HG03378 (cell line): ENCODE results near the gene ARL8A.
"Not testable (repeated sequence)": the region's sequence is repeated elsewhere in the genome, so short reads cannot be mapped to it uniquely, and the experiment has no call there.

Source experiments
- ATAC-seq: cut with Tn5 transposase; IDR thresholded peaks from one replicate; pipeline ENCODE4 v1.9.1; 2021; ENCODE audit warnings: mild to moderate bottlenecking, moderate library complexity; ENCODE audit not compliant: unreplicated experiment

ARL8A gene

DNA sequence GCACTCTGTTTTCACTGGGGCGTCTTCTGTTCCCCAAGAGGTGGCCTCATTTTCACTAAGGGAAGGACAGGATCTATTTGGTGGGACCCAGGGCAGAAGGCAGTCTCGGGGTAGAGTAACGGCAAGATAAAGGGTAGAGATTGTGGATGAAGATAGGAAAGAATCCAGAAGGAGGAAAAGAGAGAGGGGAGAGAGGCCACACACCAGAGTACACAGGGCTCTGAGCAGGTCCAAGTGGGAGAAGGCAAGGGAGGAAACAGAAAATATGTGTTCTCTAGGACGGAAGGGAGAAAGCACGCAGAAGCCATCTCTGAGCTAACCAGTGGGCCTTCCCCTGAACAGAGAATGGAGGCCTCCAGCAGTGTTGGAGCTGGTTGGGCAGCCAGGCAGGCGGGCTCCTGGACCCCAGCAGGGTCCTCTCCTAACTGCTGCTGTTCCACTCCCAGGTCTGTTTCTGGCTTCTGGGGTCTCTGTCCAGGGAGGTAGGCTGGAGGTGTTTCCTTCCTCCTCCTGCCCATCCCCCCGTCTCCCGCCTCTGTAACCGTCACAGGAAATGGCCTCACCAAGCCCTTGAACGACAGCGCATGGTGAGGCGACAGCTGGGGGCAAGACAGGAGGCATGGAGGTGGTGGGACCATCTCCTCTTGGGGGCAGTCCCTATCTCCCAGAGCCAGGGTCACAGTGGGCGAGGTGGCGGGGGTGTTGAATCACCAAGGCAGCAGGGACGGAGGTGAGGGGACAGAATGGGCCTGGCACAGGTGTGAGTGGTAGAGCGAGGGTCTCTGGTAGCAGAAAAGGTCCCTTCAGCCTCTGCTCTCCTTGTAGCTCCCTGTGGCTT lies 15.2 kb upstream of the ARL8A start:
- no peak for ATAC-seq

DNA sequence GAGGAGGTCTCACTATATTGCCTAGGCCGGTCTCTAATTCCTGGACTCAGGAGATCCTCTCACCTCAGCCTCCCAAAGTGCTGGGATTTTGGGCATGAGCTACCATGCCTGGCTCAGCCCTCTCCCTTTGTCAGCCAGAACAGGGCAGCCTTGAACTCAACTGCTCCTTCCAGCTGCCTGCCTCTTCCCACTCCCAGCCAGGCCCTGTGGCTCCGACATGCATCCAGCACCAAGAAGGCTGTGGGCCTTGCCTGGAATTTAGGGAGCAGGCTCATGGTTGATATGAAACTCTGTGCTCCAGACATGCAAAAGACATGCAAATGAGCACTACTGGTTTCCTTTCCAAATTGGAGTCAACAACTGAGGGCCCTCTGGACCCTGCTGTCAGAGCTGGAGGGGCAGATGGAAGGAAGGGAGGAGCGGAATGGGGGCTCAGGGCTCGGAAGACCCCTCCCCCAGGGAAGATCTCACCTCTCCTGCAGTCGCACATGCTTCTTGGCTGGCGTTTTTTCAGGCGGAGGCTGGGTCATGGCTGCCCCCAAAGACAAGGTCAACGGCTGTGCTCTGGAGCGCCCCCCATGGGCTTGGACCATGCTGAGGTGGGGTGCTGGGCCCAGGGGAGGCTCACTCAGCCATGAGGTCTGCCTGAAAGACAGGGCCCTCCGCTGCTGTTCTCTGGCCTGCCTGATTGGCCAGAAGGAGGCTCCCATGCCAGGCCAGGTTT lies 14.4 kb upstream of the ARL8A start:
- no peak for ATAC-seq

GRCh38 chr1:202157945-202158344 lies 13.4 kb upstream of the ARL8A start:
- ATAC-seq: no peak

- ATAC-seq: no peak
Observed at GRCh38 chr1:202156590-202156989, 12.1 kb upstream of the ARL8A start.

DNA sequence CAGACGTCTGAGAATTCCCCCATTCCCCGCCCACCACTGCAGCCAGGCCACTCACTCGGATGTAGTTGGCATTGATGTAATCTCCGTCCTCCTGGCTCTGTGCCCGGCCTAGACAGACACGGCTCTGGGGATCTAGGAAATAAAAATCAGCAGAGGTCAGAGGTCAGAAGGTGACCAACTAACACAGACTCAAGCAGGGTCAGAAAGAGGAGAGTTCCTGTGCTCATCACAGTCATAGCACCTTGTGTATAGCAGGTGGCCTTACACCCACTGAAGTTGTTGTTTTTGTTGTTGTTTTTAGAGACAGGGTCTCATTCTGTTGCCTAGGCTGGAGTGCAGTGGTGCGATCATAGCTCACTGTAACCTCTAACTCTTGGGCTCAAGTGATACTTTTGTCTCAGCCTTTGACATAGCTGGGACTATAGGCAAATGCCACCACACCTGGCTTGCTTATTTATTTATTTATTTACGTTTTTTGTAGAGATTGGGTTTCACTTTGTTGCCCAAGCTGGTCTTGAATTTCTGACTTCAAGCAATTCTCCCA lies 11.0 kb upstream of the ARL8A start:
- ATAC-seq: no peak

- no peak for ATAC-seq
Observed at GRCh38 chr1:202154766-202155477, 10.4 kb upstream of the ARL8A start.

- no peak for ATAC-seq
Observed at GRCh38 chr1:202154148-202154765, 9.7 kb upstream of the ARL8A start.

GRCh38 chr1:202153284-202153683 lies 8.7 kb upstream of the ARL8A start:
- no peak for ATAC-seq

- no peak for ATAC-seq
Observed at GRCh38 chr1:202152399-202152798, 7.9 kb upstream of the ARL8A start.

GRCh38 chr1:202151045-202151444 lies 6.5 kb upstream of the ARL8A start:
- no peak for ATAC-seq

- no peak for ATAC-seq
Observed at GRCh38 chr1:202150602-202151001, 6.1 kb upstream of the ARL8A start.

DNA sequence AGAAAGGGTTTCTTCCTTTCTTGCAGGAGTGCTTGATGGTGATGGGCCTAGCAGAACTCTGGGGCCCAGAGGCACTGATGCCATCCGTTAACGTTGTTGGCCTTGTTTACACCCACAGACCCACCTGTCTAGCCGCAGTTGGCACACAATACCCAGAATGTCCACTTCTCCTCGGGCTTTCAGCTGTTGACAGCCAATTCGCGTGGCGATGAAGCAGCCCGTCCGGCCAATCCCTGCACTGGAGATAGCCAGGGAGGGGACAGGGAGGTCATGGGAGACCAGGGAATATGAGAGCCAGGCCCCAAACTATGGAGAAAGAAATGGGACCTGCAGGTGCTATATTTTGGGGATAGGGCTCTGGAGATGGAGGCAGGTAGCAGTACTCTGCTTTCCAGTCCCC lies 5.7 kb upstream of the ARL8A start:
- no peak for ATAC-seq

DNA sequence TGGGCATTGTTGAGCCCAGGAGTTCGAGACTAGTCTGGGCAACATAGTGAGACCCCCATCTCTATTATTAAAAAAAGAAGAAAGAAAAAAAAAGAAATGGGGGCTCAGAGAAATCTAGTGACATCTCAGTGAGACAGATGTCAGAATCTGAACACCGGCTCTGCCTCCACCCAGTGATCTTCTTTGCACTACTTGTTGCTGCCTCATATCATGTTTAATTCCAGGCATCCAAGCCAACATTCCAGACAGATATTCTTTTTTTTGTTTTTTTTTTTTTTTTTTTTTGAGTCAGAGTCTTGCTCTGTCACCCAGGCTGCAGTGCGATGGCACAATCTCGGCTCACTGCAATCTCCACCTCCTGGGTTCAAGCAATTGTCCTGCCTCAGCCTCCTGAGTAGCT lies 5.0 kb upstream of the ARL8A start:
- no peak for ATAC-seq

GRCh38 chr1:202148391-202148790 lies 3.9 kb upstream of the ARL8A start:
- no peak for ATAC-seq

GRCh38 chr1:202146993-202147392 lies 2.5 kb upstream of the ARL8A start:
- no peak for ATAC-seq

- ATAC-seq: no peak
Observed at GRCh38 chr1:202146279-202146678, 1.7 kb upstream of the ARL8A start.

- ATAC-seq: not testable (repeated sequence)
Observed at GRCh38 chr1:202145744-202146140, 1.2 kb upstream of the ARL8A start.

- no peak for ATAC-seq
Observed at GRCh38 chr1:202145068-202145743, 669 bp upstream of the ARL8A start.

- no peak for ATAC-seq
Observed at GRCh38 chr1:202143768-202144401, 652 bp downstream of the ARL8A start.
